Panc1 (cell line): ENCODE measurements around the gene BAIAP3. TPM values are rescaled to one million over a fixed set of nuclear protein-coding genes. Genes with fewer than 3 reads are reported as not detected.

ENCODE experiments used
- ATAC-seq: fragments of 200-7000 bp; cut with Tn5 transposase; 2 replicates; pipeline ENCODE4 v1.9.1; 2020; ENCODE audit warnings: mild to moderate bottlenecking, moderate library complexity
- BruUV-seq: library from RNA; stranded (reverse); fragments of 400-500 nt; replicated peaks from 2 replicates; lab custom pipeline; 2021; lab: Mats Ljungman, UMichigan
- CTCF ChIA-PET: fragments of 300-600 bp; sonication (Branson Sonifier 250); formaldehyde crosslinking; loops from one replicate; lab custom pipeline; 2022; ENCODE audit warnings: antibody characterized with exemption; lab: Charles Lee
- POLR2A ChIA-PET: fragments of 300-600 bp; sonication (Branson Sonifier 250); formaldehyde crosslinking; loops from one replicate; lab custom pipeline; 2022; ENCODE audit warnings: antibody characterized with exemption; lab: Charles Lee
- DNase-seq: peaks from one replicate; pipeline ENCODE4 v3.0.0-alpha.2; 2010; ENCODE audit warnings: low read depth, low spot score
- H3K27ac ChIP-seq: 2 replicates; pipeline ENCODE4 v1.5.1; 2011; ENCODE audit warnings: mild to moderate bottlenecking, low read length, inconsistent platforms
- H3K27me3 ChIP-seq: fragments of 200-500 bp; sonication (Bioruptor generic); 2 replicates; pipeline ENCODE4 v1.6.0; 2014; ENCODE audit warnings: low read length, inconsistent platforms; ENCODE audit not compliant: control insufficient read depth, insufficient read depth
- H3K36me3 ChIP-seq: fragments of 200-500 bp; sonication (Bioruptor generic); 2 replicates; pipeline ENCODE4 v1.5.1; 2014; ENCODE audit warnings: inconsistent platforms, mild to moderate bottlenecking, low read length, moderate library complexity; ENCODE audit not compliant: control insufficient read depth, insufficient read depth
- H3K4me1 ChIP-seq: 2 replicates; pipeline ENCODE4 v1.5.1; 2011; ENCODE audit warnings: inconsistent platforms, mild to moderate bottlenecking, low read length, moderate library complexity; ENCODE audit not compliant: control insufficient read depth, insufficient read depth
- H3K4me3 ChIP-seq, 2 experiments: 2 replicates each; pipeline ENCODE4 v1.5.1; 2011 to 2012; ENCODE audit warnings: low read depth in 2 of 2, low read length in 2 of 2, mild to moderate bottlenecking in 2 of 2, inconsistent platforms in 1 of 2, moderate library complexity in 1 of 2
- H3K9me3 ChIP-seq: fragments of 200-500 bp; sonication (Bioruptor generic); 2 replicates; pipeline ENCODE4 v1.5.1; 2014; ENCODE audit warnings: low read depth, mild to moderate bottlenecking, inconsistent platforms, low read length, moderate library complexity; ENCODE audit not compliant: control insufficient read depth, insufficient read depth
- CTCF ChIP-seq: fragments of 450-650 bp; IDR thresholded peaks from 2 replicates; pipeline ENCODE4 v1.5.1; 2017; ENCODE audit warnings: mild to moderate bottlenecking
- POLR2AphosphoS5 ChIP-seq: IDR thresholded peaks from 2 replicates; pipeline ENCODE4 v1.6.1; 2012; ENCODE audit warnings: mild to moderate bottlenecking, low read depth, low read length, moderate library complexity
- SIN3A ChIP-seq: IDR thresholded peaks from 2 replicates; pipeline ENCODE4 v1.6.1; 2012; ENCODE audit warnings: low read depth, mild to moderate bottlenecking, low read length, moderate library complexity, borderline replicate concordance; ENCODE audit not compliant: insufficient read depth
- TCF7L2 ChIP-seq: IDR thresholded peaks from 2 replicates; pipeline ENCODE4 v1.6.1; 2011; ENCODE audit warnings: mild to moderate bottlenecking, low read depth, low read length, inconsistent platforms
- in situ Hi-C: cut with HindIII; loops from 2 replicates; pipeline ENCODE4 v1.10.0; 2016; ENCODE audit warnings: low sequenced_read_pairs, low pct_unique_long_range_greater_than_20kb
- intact Hi-C: fragments of 100-400 bp; cut with micrococcal nuclease; formaldehyde crosslinking; loops from one replicate; pipeline ENCODE4 v1.10.0; 2022; ENCODE audit not compliant: unreplicated experiment
- total RNA-seq: library from RNA; stranded (reverse); gene quantifications from one replicate; pipeline ENCODE4 v1.2.1, GENCODE V29; 2021; ENCODE audit not compliant: unreplicated experiment
- TF ChIP-seq, protein P1 (sequence below), 2 experiments: IDR thresholded peaks; 2 replicates each; pipeline ENCODE4 v1.6.1; 2011 to 2012; ENCODE audit warnings: low read depth in 2 of 2, control low read depth in 1 of 2, low read length in 1 of 2, mild to moderate bottlenecking in 1 of 2, moderate library complexity in 1 of 2; ENCODE audit not compliant: insufficient read depth in 1 of 2

The BAIAP3 gene
- total RNA-seq, 1 experiment from 2014 or later, result 9.4 TPM

GRCh38 chr16:1380195-1380594, 46.8 kb downstream of the BAIAP3 start:
- Histone ChIP-seq H3K36me3 (no peaks in the 10 kb centered on the region), H3K27me3 (no peaks in the 10 kb centered on the region), H3K9me3 (no peaks in the 10 kb centered on the region), H3K4me1 (peaks cover 6% of the 10 kb centered on the region; the same call in 1 of the 2 replicates), H3K4me3 (peak overlapping the region; percentile 50 to 59), H3K27ac (no peak overlapping the region)
- ChIA-PET POLR2A (no interaction called here), CTCF (interaction anchor here (0.6 to 0.7 kb wide), 3 partner anchors 115 to 1495 kb away, joined by 3 to 8 read pairs (median 5); no protein-coding TSS in a partner anchor)
- in situ Hi-C loops (no loop called here), intact Hi-C loops (no loop called here)
- TF ChIP-seq CTCF (no peak), POLR2AphosphoS5 (no peak), TCF7L2 (no peak)
- DNase-seq, result no peak
- BruUV-seq, result no TSS peak
- ATAC-seq, result no peak

- no TSS peak for BruUV-seq
- no peaks in the 10 kb centered on the region for H3K36me3 ChIP-seq
- H3K27ac ChIP-seq, result no peak overlapping the region
- no peak overlapping the region for H3K4me3 ChIP-seq
- intact Hi-C loops, result no loop called here
- H3K9me3 ChIP-seq, result no peaks in the 10 kb centered on the region
- POLR2A ChIA-PET, result no interaction called here
- CTCF ChIA-PET, result no interaction called here
- peaks cover 6% of the 10 kb centered on the region; the same call in 1 of the 2 replicates for H3K4me1 ChIP-seq
- ATAC-seq (no peak), DNase-seq (no peak)
- in situ Hi-C loops, result no loop called here
- H3K27me3 ChIP-seq, result no peaks in the 10 kb centered on the region
- TF ChIP-seq CTCF (no peak), SIN3A (no peak), POLR2AphosphoS5 (no peak), TCF7L2 (no peak)
- TF ChIP-seq, protein P1, sequence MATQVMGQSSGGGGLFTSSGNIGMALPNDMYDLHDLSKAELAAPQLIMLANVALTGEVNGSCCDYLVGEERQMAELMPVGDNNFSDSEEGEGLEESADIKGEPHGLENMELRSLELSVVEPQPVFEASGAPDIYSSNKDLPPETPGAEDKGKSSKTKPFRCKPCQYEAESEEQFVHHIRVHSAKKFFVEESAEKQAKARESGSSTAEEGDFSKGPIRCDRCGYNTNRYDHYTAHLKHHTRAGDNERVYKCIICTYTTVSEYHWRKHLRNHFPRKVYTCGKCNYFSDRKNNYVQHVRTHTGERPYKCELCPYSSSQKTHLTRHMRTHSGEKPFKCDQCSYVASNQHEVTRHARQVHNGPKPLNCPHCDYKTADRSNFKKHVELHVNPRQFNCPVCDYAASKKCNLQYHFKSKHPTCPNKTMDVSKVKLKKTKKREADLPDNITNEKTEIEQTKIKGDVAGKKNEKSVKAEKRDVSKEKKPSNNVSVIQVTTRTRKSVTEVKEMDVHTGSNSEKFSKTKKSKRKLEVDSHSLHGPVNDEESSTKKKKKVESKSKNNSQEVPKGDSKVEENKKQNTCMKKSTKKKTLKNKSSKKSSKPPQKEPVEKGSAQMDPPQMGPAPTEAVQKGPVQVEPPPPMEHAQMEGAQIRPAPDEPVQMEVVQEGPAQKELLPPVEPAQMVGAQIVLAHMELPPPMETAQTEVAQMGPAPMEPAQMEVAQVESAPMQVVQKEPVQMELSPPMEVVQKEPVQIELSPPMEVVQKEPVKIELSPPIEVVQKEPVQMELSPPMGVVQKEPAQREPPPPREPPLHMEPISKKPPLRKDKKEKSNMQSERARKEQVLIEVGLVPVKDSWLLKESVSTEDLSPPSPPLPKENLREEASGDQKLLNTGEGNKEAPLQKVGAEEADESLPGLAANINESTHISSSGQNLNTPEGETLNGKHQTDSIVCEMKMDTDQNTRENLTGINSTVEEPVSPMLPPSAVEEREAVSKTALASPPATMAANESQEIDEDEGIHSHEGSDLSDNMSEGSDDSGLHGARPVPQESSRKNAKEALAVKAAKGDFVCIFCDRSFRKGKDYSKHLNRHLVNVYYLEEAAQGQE (IDR thresholded peaks at IDR 0.05; ENCODE audit: insufficient read depth in 1 of 2, low read depth in 2 of 2, low read length in 1 of 2), result no peak
Measured at GRCh38 chr16:1381612-1382406, 48.4 kb downstream of the BAIAP3 start.
